Activated CD8-positive, alpha-beta memory T cell treated with anti-CD3 and anti-CD28 coated beads, Interleukin-2, amount 50 U/mL, for 24 hours (primary cell): ENCODE data around the gene TCAF2.
A peak's percentile ranks its signal among the peaks of the same experiment; 100 is the strongest.
"Not testable (repeated sequence)": the region's sequence is repeated elsewhere in the genome, so short reads cannot be mapped to it uniquely, and the experiment has no call there.

Experiments
- DNase-seq: peaks from one replicate; pipeline ENCODE4 v3.0.0-alpha.2; 2020; ENCODE audit errors: extremely low read depth

The TCAF2 gene

GRCh38 chr7:143620646-143621045 lies at the start of gene TCAF2:
Gene TCAF2, plus strand, starts transcription at chr7:143620974.
- peak; percentile 23 for DNase-seq

- DNase-seq: not testable (repeated sequence)
Measured at GRCh38 chr7:143571501-143571900, 49.3 kb upstream of the TCAF2 start, which contains the start of gene CTAGE15. Gene CTAGE15, plus strand, starts transcription at chr7:143571801. Its CDS starts 17 bp downstream, at chr7:143571818.

- DNase-seq: not testable (repeated sequence)
Measured at GRCh38 chr7:143588183-143588582, 32.6 kb upstream of the TCAF2 start.

- not testable (repeated sequence) for DNase-seq
Measured at GRCh38 chr7:143589897-143590296, 30.9 kb upstream of the TCAF2 start.

- not testable (repeated sequence) for DNase-seq
Measured at GRCh38 chr7:143598086-143598485, 22.7 kb upstream of the TCAF2 start.

GRCh38 chr7:143603549-143603948 lies 17.2 kb upstream of the TCAF2 start:
- not testable (repeated sequence) for DNase-seq

- not testable (repeated sequence) for DNase-seq
Measured at GRCh38 chr7:143606088-143606487, 14.7 kb upstream of the TCAF2 start.

GRCh38 chr7:143615545-143615944 lies 5.2 kb upstream of the TCAF2 start:
- DNase-seq: not testable (repeated sequence)

GRCh38 chr7:143617204-143617603 lies 3.6 kb upstream of the TCAF2 start:
- not testable (repeated sequence) for DNase-seq

GRCh38 chr7:143620058-143620457 lies 716 bp upstream of the TCAF2 start:
- not testable (repeated sequence) for DNase-seq

GRCh38 chr7:143621175-143621574 lies 401 bp downstream of the TCAF2 start:
- not testable (repeated sequence) for DNase-seq

GRCh38 chr7:143622130-143622529 lies 1.4 kb downstream of the TCAF2 start:
- not testable (repeated sequence) for DNase-seq

GRCh38 chr7:143630653-143631052 lies 9.9 kb downstream of the TCAF2 start:
- DNase-seq: not testable (repeated sequence)

- DNase-seq: not testable (repeated sequence)
Measured at GRCh38 chr7:143632506-143632905, 11.7 kb downstream of the TCAF2 start.

- DNase-seq: not testable (repeated sequence)
Measured at GRCh38 chr7:143633013-143633618, 12.3 kb downstream of the TCAF2 start.

- DNase-seq: not testable (repeated sequence)
Measured at GRCh38 chr7:143635364-143636240, 14.8 kb downstream of the TCAF2 start.

- not testable (repeated sequence) for DNase-seq
Measured at GRCh38 chr7:143639372-143639771, 18.6 kb downstream of the TCAF2 start.

- not testable (repeated sequence) for DNase-seq
Measured at GRCh38 chr7:143640528-143641189, 19.9 kb downstream of the TCAF2 start.

GRCh38 chr7:143646598-143646997 lies 25.8 kb downstream of the TCAF2 start:
- DNase-seq: not testable (repeated sequence)

GRCh38 chr7:143649902-143650301 lies 29.1 kb downstream of the TCAF2 start:
- DNase-seq: not testable (repeated sequence)

- not testable (repeated sequence) for DNase-seq
Measured at GRCh38 chr7:143650447-143650846, 29.7 kb downstream of the TCAF2 start.
